ACHN (cell line): Measurements from ENCODE around the gene ZDHHC6.
"Not testable (repeated sequence)": the region's sequence is repeated elsewhere in the genome, so short reads cannot be mapped to it uniquely, and the experiment has no call there.

ENCODE experiments used
- DNase-seq: peaks from one replicate; pipeline ENCODE4 v3.0.0-alpha.2; 2015
- in situ Hi-C: cut with HindIII; loops from 2 replicates; pipeline ENCODE4 v1.10.0; 2017; ENCODE audit warnings: low sequenced_read_pairs, low pct_ligation_motif_present, low pct_unique_long_range_greater_than_20kb

The ZDHHC6 gene

DNA sequence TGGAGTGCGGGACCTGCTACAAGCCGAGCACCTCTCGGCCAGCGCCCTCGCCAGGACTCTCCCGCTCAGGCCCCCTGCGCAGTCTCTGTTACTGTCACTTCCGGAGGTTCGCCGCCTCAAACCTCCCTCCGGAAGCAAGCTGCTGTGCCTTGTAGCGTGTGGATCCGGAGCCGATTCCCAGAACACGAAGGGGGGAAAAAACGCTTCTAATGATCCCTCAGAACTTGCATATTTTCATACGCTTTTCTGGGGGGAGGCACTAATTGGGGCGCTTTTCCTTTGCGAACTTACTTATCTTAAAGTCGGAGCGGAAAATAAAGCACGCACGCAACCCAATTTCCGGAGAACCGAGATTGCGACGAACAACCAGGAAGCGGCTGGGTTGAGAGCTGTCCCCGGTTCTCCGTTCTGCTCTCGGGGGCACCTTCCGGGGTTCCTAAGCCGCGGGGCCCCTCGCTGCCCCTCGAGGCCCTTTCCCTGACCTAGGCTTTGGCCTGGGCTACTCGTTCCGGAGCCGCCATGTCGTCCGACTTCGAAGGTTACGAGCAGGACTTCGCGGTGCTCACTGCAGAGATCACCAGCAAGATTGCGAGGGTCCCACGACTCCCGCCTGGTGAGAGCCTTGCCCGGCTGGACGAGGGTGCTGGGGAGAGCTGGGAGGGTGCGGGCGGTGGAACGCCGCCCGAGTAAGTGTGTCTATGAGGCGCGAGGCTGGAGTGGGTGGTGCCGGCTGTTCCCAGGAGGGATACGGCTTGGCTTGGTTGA is at the start of gene ZDHHC6, which contains the start of gene VTI1A:
TSS of gene ZDHHC6 (minus strand) at position 60 of the 765 bp plus-strand sequence. CDS start 1,478 bp downstream, outside the sequence.
TSS of gene VTI1A (plus strand) at position 361 of the 765 bp plus-strand sequence. CDS start at position 520, 159 bp downstream.
- peak; percentile 89 for DNase-seq
- in situ Hi-C loops = no loop called here

DNA sequence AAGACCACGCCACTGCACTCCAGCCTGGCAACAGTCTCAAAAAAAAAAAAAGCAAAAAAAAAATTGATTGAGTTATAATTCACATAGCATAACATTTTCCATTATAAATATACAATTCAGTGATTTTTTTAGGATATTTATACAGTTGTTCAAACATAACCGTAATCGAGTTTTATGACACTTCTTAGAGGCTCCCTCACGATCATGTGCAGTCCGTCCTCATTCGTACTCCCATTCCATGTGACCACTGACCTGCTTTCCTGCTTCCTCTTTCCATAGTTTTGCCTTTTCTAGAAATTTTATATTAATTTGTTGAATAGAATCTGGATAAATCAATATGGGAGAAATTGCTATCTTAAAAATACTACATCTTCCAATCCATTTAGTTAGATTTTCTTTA is 46.0 kb upstream of the ZDHHC6 start:
- DNase-seq = no peak
- in situ Hi-C loops = no loop called here

DNA sequence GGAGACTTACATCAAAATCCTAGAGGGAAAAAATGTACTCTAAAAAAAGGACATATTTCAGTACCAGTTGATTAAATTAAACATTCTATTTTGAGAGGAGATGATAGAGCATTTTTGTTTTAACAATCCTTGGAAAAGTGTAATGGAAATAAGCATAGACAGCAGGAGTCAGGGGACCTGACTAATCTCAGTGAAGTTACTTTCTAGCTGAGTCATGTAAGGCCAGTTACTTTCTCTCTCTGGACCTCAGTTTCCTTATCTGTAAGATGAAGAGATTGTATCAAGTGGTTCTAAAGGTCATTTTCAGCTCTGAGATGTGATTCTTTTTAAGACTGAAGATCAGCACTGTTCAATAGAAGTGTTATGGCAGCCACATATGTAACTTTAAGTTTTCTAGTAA is 44.4 kb upstream of the ZDHHC6 start:
- in situ Hi-C loops = no loop called here
- no peak for DNase-seq

DNA sequence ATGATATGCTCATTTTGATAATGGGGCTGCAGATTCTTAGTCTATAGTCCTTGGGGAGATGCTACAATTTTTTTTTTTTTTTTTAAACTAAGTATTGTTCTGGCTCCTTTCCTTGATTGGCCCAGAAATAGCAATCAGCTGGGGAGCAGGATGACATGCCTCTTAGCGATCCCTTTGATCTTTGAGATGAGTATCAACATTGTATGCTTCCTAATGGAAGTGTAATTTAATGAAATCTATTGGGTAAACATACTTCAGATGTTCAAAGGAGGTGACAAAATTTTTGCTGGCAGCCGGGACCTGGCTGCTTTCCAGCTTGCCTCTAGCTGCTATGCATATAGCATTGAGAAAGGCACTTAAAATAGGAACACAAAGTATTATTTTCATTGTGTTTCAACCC is 43.8 kb upstream of the ZDHHC6 start:
- in situ Hi-C loops = no loop called here
- DNase-seq = no peak

GRCh38 chr10:112487964-112488363 is 41.2 kb upstream of the ZDHHC6 start:
- in situ Hi-C loops = no loop called here
- no peak for DNase-seq

DNA sequence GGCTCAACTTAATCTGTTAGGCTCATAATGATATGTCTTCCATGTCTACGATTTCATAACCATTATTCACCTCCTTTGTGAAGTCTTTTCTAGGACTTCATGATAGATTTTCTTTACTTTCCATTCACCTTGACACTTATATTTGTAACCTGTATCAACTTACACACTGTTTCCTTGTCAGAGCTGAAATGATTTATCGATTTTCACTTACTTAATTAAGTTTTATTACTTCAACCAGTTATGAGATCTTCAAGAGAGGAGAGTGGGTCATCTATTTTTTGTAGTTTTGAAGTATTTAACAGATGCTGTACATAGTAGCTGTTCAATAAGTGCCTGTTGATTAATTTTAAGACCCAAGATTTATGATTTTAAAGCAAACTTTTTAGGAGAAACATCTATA is 37.7 kb upstream of the ZDHHC6 start:
- in situ Hi-C loops = no loop called here
- DNase-seq = no peak

GRCh38 chr10:112481602-112482001 is 34.9 kb upstream of the ZDHHC6 start:
- in situ Hi-C loops = no loop called here
- no peak for DNase-seq

DNA sequence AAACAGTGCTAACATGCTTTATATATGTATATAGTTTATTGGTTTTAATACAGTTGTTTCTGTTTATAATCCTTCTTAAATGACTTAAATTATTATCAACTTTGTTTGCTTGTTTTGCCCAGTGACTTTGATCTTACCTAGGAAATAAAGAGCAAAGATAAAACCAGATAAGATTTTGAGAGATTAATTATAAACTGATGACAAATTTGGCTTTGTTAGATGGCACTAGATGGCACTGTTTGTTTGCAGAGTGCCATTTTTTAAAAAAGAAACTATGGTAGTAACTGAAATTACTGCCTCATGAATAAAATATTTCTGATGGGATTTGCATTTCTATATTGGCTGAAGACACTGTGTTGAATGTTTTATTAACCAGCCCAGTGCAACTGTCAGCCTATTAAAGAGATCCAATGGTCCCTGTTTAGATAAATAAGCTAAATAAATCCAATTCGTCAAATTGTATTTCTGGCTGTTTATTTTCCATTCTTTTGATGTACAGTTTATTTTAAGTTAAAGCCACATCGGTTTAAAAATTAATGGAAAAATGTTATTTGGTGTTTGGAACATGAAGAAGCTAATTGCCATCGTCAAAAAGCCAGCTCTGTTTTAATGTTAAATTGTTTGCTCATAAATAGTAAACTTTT is 29.0 kb upstream of the ZDHHC6 start:
- DNase-seq = peak; percentile 28
- in situ Hi-C loops = no loop called here

- in situ Hi-C loops = no loop called here
- DNase-seq = peak; percentile 65
Measured at GRCh38 chr10:112471878-112472487, 25.3 kb upstream of the ZDHHC6 start.

DNA sequence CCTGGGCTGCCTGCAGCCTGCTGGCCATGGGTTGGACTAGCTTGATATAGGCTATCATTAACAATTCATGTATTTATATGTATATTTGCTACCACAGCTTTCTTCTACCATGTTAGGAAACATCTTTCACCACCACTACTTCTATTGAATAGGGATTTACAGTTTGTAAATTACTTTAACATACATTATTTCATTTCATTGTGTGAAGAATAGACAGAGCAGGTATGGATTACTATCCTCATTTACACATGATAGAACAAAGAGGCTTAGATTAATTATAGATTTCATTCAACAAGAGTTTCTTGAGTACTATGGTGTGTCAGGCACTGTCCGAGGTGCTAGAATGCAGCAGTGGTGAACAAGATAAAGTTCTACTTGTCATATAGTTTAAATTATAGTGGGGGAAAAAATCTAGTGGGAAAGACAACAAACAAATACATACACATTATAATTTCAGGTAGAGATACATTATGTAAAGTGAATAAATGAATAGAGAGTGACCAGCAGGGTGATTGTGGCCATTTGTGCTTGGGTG is 20.9 kb upstream of the ZDHHC6 start:
- in situ Hi-C loops = no loop called here
- no peak for DNase-seq

DNA sequence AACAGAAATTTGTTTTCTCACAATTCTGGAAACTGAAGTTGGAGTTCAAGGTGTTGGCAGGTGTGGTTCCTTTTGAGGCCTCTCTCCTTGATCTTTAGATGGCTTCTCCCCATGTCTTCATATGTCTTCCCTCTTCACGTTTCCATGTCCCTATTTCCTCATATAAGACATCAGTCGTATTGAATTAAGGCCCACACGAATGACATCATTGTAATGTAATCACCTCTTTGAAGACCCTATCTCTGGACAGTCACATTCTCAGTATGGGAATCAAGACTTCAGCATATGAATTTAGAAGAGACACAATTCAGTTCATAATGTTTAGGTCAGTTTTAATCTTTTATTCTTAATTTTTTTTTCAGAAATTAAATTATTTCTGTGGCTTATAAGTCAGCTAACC is 20.1 kb upstream of the ZDHHC6 start:
- DNase-seq = no peak
- in situ Hi-C loops = no loop called here

GRCh38 chr10:112465299-112465883 is 18.7 kb upstream of the ZDHHC6 start:
- DNase-seq = no peak
- in situ Hi-C loops = no loop called here

DNA sequence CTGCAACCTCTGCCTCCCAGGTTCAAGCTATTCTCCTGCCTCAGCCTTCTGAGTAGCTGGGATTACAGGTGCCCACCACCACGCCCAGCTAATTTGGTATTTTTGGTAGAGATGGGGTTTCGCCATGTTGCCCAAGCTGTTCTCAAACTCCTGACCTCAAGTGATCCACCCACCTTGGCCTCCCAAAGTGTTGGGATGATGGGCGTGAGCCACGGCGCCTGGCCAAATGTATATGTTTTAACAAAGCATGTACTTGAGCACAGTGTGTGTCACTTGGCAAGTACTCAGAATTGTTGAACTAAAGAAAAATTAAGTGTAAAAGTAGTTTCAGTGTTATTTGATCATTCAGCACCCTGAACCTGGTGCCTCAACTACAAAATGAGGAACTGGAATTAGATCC is 17.4 kb upstream of the ZDHHC6 start:
- in situ Hi-C loops, DNase-seq: not testable (repeated sequence)

DNA sequence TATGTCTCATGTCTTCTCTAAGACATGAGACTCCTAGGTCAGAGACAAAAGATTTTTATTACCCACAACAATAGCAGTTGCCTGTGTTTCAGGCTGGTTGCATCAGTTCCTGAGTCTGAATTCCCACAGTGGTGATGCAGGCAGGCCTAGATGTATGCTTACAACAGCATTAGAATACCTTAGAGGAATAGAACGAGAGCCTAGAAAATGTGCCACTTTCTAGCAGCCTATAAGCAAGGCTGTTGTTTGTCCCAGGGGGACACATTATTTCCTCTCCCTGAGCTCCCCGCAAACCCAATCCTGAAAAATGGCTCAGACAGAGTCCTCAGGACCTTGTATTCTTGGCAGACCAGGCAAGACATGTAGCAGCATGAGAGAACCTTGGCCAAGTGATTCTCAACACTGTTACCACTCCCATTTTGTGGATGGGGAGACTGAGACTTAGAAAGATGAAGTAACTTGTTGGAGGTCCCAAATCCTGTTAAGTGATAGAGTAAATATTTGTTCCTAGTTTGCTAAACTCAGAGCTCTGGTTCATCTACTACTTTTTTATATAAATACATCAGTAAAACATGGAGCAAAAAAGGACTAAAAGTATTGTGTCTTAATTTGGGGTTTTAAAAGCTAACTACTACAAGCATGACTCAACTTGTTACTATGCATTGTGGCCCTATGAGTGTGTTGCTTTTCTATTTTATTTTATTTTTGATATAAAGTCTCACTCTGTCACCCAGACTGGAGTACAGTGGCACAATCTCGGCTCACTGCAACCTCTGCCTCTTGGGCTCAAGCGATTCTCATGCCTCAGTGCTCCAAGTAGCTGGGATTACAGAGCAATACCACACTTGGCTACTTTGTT is 14.5 kb upstream of the ZDHHC6 start:
- peak; percentile 53 for DNase-seq
- in situ Hi-C loops = no loop called here

GRCh38 chr10:112460366-112460765 is 13.7 kb upstream of the ZDHHC6 start:
- no peak for DNase-seq
- in situ Hi-C loops = no loop called here

DNA sequence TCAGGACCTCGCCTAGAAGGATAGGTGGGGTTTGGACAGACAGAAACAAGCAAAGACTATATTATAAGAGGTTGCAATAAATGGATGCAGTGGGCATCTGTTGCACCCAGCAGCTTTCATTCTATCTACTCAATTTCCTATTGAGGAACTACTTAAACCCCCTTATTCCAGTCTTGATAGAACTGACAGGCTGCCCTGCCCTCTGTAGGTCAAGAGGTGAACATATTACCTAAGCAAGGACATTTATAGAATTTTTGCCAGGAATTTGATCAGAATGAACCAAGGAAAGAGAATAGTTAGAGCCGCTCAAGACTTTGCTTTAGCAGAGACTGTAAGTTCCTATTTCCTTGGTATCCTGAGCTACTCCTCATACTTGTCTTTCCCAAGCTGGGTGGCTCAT is 9.8 kb upstream of the ZDHHC6 start:
- DNase-seq = peak; percentile 9
- in situ Hi-C loops = no loop called here

DNA sequence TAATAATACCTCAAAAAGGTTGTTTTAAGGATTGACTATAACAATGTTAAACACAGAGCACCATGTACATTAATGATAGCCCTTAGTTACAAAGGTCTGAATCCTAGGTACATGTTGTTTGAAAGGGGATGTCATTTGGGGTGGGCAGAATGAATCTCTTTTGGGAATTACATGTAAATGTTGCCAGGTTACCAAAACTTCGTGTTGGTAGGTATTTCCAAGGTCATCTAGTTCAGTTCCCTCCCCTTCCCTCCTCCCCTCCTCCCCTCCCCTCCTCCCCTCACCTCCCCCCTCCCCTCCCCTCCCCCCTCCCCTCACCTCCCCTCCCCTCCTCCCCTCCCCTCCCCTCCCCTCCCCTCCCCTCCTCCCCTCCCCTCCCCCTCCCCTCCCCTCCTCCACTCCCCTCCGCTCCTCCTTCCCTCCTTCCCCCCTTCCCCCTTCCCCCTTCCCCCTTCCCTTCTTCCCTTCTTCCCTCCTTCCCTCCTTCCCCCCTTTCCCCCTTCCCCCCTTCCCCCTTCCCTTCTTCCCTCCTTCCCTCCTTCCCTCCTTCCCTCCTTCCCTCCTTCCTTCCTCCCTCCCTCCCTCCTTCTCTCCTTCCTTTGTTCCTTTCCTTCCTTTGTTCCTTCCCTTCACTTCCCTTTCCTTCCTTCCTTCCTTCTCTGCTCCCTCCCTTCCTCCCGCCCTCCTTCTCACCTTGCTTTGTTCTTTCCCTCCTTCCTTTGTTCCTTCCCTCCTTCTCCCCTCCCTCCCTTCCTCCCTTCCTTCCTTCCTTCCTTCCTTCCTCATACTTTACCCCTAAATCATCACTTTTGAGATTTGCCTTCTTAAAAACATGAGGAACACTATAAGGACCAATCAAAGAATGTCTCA is 8.4 kb upstream of the ZDHHC6 start:
- in situ Hi-C loops = no loop called here
- DNase-seq = no peak
